Pons (tissue), 1 donor: ENCODE data around the gene ASIC1.
"Not testable (repeated sequence)": the region's sequence is repeated elsewhere in the genome, so short reads cannot be mapped to it uniquely, and the experiment has no call there.

Experiments used
- DNase-seq: peaks from one replicate; pipeline ENCODE4 v3.0.0-alpha.2; 2016; ENCODE audit warnings: low spot score

ASIC1 gene

DNA sequence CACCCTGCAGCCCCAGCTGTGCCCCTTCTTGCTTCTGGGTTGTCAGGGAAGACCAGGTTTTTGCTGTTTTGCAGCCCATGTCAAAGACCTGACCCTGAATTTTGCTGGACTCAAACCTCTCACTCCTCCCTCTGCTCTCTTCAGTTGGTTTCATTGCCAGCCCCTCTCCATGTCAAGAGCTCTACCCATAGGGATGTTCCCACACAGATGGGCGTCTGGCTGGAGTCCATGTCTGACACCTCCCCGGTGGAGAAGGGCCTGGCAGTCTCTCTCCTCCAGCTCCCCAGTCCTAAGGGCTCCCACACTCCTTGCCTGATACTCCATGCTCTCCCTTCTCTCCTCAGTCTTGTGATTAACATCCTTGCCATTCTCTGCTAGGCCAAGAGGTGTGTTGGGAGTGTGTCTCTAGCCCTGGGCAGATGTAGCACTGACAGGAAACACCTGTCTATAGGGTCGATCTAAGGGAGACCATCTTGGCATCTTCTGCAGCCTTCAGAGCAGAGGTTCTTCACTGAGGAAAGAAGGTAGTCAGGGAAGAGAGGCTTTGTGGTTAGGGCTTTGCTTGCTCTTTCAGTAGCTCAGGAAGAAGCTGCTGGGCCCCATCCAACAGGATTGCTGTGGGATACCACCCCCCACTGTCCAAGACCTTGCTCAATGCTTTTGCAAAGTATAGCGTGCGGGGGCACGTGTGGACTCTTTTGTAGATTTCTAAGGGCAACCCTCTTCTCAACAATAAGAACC lies 4.7 kb downstream of the ASIC1 start:
- DNase-seq = no peak

- no peak for DNase-seq
These were observed 5.5 kb downstream of the ASIC1 start for GRCh38 chr12:50062728-50063460.

GRCh38 chr12:50065726-50066310 lies 8.4 kb downstream of the ASIC1 start:
- no peak for DNase-seq

DNA sequence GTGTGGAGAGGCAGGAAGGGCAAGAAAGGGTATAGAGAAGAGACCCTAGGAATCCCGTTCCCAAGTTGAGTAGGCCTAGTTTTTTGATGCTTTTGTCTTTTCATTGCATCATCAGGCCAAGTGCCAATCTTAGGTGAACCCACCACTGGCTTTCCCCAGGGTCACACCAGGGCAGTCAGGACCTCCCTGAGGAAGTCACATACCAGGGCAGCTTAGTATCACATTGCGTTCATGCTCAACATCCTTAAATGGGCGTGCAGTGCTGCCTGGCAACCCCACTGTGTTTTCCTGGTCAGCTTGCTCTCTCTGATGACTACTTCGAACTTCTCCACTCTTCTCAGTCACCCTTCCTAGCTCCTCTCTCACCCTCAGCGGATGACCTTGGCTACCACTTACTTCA lies 9.0 kb downstream of the ASIC1 start:
- no peak for DNase-seq

GRCh38 chr12:50069069-50069468 lies 11.7 kb downstream of the ASIC1 start:
- DNase-seq = no peak

DNA sequence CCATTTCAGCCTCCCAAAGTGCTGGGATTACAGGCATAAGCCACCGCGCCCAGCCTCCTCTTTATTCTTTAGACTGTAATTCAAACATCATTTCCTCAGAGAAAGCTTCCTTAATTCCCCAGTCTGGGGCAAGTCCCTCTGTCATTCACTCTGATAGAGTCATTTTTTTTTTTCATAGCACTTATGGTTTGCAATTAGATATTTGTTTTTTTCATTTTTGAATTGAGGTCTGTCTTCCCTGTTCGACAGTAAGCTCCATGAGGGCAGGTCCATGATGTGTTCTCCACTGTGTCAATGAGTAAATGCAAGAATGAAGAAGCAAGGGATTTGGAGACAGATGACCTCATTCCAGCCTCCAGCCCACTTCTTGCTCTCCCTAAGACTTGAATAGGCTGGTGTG lies 12.1 kb downstream of the ASIC1 start:
- no peak for DNase-seq

DNA sequence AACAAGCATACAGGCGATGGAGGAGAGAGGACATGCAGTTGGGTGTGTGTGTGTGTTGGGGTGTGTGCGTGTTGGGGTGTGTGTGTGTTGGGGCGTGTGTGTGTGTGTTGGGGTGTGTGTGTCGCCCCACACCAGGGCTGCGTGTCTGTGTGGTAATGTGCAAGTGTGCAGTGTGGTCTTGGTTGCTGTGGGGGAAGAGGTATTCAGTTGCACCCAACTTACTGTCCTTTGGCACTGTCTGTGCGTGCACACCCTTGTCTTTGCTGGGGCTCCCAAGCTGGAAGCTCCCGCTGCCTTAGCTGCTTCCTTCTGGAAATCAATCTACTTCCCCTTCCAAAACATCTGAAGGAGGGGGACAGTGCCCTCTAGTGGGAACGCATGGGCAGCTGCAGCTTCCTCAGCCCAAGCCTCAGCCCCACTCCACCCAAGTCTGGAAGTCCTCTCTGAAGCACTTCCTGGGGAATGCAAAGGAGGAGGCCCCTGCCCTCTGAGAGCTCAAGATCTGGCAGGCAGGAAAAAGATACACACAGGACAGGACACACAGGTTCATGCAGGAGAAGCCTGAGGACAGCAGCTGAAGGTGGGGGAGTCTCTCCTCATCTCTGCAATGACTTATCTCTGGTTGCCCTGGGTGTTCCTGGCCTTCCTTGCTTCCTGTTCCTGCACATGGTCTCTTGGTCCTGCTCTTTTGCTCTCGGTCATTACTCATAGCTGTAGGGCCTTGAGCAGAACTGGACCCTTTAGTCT lies 13.1 kb downstream of the ASIC1 start:
- peak; percentile 83 for DNase-seq

DNA sequence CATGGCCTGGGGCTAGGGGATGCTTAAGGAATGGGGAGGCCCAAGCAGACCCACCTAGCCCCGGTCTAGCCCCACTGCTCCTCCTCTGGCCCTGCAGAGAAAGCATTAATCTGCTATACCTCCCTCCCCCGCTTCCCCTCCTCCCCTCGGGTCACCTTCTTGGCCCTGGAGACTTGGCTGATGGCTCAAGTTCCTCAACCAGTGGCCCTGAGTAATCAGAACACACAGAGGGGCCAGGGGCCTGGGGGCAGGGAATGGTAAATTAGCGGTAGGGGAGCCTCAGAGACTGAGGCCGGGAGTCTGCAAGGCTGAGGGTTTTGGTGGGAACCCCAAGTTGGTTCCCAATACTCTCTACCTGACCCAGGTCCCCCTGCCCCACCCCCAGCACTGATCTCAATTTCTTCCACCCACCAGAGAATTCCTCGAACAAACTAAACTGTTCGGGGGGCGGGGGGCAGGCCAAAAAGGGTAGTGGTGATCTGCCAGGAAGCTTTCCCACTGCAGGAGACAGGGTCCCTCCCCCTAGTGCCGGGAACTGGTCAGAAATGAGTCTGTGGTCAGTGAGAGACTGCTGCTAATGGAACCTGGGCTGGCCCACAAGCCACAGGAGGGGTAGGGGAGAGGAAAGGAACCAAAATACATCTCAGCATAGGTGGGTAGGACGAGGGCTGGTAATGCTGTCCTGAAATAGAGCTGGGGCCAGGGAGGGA lies 15.0 kb downstream of the ASIC1 start:
- no peak for DNase-seq

DNA sequence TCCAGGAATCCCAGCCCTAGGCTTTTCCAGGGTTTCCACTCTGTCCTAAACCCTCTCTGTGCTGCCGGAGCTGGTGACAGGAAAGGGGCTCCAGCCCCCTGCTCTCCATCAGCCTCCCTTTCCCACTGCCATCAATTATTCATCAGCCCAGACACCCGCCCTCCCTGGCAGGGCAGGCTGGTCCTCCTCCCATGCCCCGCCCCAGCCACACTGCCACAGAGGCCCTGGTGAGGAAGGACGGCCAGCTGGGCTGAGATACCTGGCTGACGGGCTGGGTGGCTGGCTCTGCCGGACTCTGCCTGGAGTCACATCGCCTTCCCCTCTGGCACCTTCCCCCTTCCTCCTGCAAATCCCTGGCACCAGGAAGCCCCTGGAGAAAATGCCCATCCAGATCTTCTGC lies 15.8 kb downstream of the ASIC1 start:
- DNase-seq = no peak

DNA sequence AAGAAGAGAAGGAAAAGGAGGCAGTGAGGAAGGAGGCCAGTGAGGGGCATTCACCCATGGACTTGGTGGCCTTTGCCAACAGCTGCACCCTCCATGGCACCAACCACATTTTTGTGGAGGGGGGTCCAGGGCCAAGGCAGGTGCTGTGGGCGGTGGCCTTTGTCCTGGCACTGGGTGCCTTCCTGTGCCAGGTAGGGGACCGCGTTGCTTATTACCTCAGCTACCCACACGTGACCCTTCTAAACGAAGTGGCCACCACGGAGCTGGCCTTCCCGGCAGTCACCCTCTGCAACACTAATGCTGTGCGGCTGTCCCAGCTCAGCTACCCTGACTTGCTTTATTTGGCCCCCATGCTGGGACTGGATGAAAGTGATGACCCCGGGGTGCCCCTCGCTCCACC lies 16.3 kb downstream of the ASIC1 start:
- DNase-seq = no peak

DNA sequence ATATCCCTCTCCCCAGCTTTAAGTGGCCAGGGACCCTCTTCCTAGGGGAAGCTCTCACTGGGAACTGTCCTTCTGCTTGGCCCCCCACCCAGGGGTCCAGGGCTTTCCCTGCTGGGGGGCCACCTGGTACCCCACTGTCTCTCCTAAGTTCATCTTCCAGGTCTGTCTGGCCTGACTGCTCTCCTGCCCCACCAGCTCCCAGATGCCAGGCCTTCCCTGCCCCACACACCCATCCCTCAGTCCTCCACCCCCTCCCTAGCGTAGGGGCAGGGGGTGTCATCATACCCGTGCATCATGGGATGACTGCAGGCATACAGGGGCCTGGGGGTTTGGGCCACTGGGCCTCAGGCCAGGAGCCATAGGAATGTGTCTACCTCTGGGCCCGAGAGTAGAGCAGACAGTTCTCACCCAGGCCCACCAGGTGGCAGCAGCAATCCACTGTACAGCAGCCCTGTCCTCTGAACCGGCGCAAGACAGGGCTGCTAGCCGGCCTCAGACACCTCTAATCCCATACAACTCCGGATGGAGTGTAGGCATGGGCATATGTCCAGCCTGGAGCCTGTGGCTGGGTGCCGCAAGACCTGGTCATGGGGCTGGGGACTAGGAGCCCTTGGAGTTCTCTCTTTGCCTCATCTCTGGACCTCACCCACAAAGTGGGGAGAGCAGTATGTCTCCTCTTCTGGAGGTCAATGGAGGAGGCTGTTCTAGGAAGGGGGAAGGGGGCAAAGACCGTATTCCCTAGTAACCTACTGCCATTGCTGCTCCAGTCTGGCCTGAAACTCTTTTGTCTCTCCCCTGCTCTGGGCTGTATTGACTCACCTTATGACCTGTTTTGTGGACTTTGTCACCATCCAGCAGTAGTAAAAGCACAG lies 17.8 kb downstream of the ASIC1 start:
- DNase-seq = peak; percentile 79

GRCh38 chr12:50075808-50076170 lies 18.4 kb downstream of the ASIC1 start:
- no peak for DNase-seq

GRCh38 chr12:50077099-50077498 lies 19.7 kb downstream of the ASIC1 start:
- DNase-seq = no peak

- DNase-seq = no peak
These were observed 20.9 kb downstream of the ASIC1 start for GRCh38 chr12:50078281-50078680.

- no peak for DNase-seq
These were observed 22.4 kb downstream of the ASIC1 start for GRCh38 chr12:50079771-50080170.

GRCh38 chr12:50081096-50081808 lies 23.9 kb downstream of the ASIC1 start:
- no peak for DNase-seq

DNA sequence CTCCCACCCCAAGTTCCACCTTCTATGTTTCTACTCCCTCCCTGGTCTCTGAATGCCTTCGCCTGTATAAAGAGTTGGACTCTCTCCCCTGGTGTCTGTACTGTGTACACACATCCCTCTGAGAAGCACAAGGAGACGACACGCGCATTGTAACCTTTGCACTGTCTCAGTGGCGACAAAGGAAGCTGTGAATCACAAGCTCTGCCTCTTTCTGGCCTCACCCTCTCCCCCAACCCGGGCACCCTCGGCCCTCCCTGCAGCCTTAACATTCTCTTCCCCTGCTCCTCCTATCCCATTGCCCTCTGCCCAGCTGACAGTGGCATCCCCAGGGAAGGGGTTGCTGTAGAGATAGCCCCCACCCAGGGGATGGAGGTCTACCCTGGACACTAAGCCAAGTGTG lies 25.2 kb downstream of the ASIC1 start:
- no peak for DNase-seq

DNA sequence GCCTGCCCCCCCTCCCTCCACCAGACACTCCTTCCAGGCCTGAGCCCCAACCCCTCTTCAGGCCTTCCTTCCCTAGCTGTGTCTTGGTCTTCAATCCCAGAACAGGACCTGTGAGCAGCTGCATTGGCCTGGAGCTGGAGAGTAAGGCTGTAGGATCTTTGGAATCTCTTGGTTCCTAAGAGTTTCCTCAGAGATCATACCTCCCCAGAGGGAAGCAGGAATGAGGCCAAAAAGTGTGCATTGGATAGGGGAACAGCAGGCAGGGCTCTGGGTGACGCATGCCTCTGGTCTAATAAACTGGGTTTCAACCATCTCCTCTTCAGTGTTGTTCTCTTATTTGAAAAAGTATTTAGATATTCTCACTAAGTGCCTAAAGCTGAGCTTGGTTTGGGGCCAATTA lies 25.9 kb downstream of the ASIC1 start:
- DNase-seq = no peak

GRCh38 chr12:50084409-50084774 lies 27.0 kb downstream of the ASIC1 start:
- not testable (repeated sequence) for DNase-seq
